22Rv1 (cell line): Measurements from ENCODE around the gene NUP205.

Source experiments
- ZFX ChIP-seq: fragments of 450-650 bp; IDR thresholded peaks from 2 replicates; pipeline ENCODE4 v1.6.1; 2017; ENCODE audit warnings: antibody characterized with exemption, borderline replicate concordance
- TF ChIP-seq, protein P1 (sequence below): fragments of 450-650 bp; IDR thresholded peaks from 2 replicates; pipeline ENCODE4 v1.5.1; 2017; ENCODE audit warnings: mild to moderate bottlenecking

DNA sequence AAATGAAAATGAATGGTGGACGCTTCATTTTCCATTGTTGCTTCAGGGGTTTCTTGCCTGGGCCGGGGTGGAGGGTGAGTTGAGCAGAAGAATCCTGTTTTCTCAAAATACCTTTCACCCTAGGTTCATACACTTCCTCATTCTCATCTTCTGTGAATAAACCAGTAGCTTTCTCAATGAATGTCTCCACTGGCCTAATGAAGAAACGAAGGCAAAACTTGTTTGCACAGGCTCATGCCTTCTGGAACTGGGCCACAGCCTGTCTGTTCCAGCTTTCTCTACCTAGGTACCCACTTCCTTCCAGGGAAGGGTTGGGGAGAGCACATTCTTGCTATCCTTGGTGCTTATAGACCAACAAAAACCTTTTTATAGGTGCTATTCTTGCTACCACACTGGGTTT lies 125.9 kb downstream of the NUP205 start:
- TF ChIP-seq, protein P1, sequence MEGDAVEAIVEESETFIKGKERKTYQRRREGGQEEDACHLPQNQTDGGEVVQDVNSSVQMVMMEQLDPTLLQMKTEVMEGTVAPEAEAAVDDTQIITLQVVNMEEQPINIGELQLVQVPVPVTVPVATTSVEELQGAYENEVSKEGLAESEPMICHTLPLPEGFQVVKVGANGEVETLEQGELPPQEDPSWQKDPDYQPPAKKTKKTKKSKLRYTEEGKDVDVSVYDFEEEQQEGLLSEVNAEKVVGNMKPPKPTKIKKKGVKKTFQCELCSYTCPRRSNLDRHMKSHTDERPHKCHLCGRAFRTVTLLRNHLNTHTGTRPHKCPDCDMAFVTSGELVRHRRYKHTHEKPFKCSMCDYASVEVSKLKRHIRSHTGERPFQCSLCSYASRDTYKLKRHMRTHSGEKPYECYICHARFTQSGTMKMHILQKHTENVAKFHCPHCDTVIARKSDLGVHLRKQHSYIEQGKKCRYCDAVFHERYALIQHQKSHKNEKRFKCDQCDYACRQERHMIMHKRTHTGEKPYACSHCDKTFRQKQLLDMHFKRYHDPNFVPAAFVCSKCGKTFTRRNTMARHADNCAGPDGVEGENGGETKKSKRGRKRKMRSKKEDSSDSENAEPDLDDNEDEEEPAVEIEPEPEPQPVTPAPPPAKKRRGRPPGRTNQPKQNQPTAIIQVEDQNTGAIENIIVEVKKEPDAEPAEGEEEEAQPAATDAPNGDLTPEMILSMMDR: no peak
- no peak for TF ChIP-seq ZFX
